MCF 10A (cell line): Measurements from ENCODE around the gene TRIM71. TPM values are rescaled to one million over a fixed set of nuclear protein-coding genes. Genes with fewer than 3 reads are reported as not detected.

Source experiments
- BruUV-seq: library from RNA; stranded (reverse); fragments of 400-500 nt; replicated peaks from 2 replicates; lab custom pipeline; 2021; lab: Mats Ljungman, UMichigan
- CTCF ChIA-PET: fragments of 300-600 bp; sonication (Branson Sonifier 250); formaldehyde crosslinking; extraction: SDS; loops from one replicate; lab custom pipeline; 2021; ENCODE audit warnings: antibody characterized with exemption, inconsistent platforms; lab: Yijun Ruan, JAX
- POLR2A ChIA-PET: fragments of 300-600, 350-650 bp; sonication (Branson Sonifier 250); formaldehyde crosslinking; extraction: SDS; loops from one replicate; lab custom pipeline; 2020; ENCODE audit warnings: antibody characterized with exemption, inconsistent platforms; lab: Yijun Ruan, JAX
- DNase-seq: peaks from one replicate; pipeline ENCODE4 v3.0.0-alpha.2; 2018; ENCODE audit not compliant: unreplicated experiment
- H3K27ac Mint-ChIP-seq: one replicate; pipeline ENCODE4 v1.8.0; 2022; ENCODE audit warnings: mild to moderate bottlenecking, low read depth, mixed read lengths; ENCODE audit not compliant: unreplicated experiment
- H3K27me3 Mint-ChIP-seq: one replicate; pipeline ENCODE4 v1.8.0; 2022; ENCODE audit warnings: mixed read lengths; ENCODE audit not compliant: insufficient read depth, unreplicated experiment
- H3K36me3 Mint-ChIP-seq: one replicate; pipeline ENCODE4 v1.8.0; 2022; ENCODE audit warnings: mild to moderate bottlenecking, moderate library complexity, mixed read lengths; ENCODE audit not compliant: insufficient read depth, unreplicated experiment
- H3K4me1 Mint-ChIP-seq: one replicate; pipeline ENCODE4 v1.8.0; 2022; ENCODE audit warnings: mixed read lengths; ENCODE audit not compliant: insufficient read depth, unreplicated experiment
- H3K4me3 Mint-ChIP-seq: one replicate; pipeline ENCODE4 v1.8.0; 2022; ENCODE audit warnings: mild to moderate bottlenecking, moderate library complexity, mixed read lengths; ENCODE audit not compliant: unreplicated experiment
- H3K9me3 Mint-ChIP-seq: one replicate; pipeline ENCODE4 v1.8.0; 2022; ENCODE audit warnings: mixed read lengths; ENCODE audit not compliant: unreplicated experiment
- intact Hi-C: fragments of 100-400 bp; cut with micrococcal nuclease; formaldehyde crosslinking; loops from 2 replicates; pipeline ENCODE4 v1.14.1; 2022
- total RNA-seq: library from RNA; stranded (reverse); gene quantifications from 2 replicates; pipeline ENCODE4 v1.2.3, GENCODE V29; 2022
- TF ChIP-seq, protein P1 (sequence below): fragments of 200-600 bp; IDR thresholded peaks from one replicate; pipeline ENCODE4 v1.8.0; 2022; ENCODE audit warnings: antibody characterized with exemption, mild to moderate bottlenecking; ENCODE audit not compliant: unreplicated experiment

Gene TRIM71
- total RNA-seq, 1 experiment from 2014 or later, result 0.05 TPM

DNA sequence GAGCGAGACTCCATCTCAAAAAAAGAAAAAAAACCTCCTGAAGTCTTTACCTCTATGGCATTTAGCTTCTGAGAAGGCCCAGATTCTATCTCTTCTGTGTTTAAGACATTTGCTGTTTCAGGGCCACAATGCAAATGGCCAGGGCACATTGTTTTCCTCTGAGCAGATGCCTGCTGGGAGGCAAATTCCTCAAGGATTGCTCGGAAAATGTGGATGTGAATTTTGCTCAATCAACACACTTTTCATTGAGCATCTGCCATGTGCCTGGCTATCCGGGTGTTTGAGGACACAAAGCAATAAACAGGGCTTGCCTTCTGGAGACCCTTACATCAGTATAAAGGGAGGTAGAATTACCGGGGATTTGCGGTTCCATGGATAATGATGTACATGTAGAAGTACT, 20.0 kb downstream of the TRIM71 start:
- POLR2A ChIA-PET, result interaction anchor here (0.8 kb wide), 1 partner anchor 12 kb away, joined by 3 read pairs; no protein-coding TSS in a partner anchor
- intact Hi-C loops, result no loop called here
- Mint-ChIP-seq H3K9me3 (no peaks in the 10 kb centered on the region), H3K4me1 (peaks cover 6% of the 10 kb centered on the region), H3K36me3 (no peaks in the 10 kb centered on the region), H3K4me3 (no peak overlapping the region), H3K27me3 (peaks cover 29% of the 10 kb centered on the region), H3K27ac (no peak overlapping the region)
- DNase-seq, result no peak
- TF ChIP-seq, protein P1, sequence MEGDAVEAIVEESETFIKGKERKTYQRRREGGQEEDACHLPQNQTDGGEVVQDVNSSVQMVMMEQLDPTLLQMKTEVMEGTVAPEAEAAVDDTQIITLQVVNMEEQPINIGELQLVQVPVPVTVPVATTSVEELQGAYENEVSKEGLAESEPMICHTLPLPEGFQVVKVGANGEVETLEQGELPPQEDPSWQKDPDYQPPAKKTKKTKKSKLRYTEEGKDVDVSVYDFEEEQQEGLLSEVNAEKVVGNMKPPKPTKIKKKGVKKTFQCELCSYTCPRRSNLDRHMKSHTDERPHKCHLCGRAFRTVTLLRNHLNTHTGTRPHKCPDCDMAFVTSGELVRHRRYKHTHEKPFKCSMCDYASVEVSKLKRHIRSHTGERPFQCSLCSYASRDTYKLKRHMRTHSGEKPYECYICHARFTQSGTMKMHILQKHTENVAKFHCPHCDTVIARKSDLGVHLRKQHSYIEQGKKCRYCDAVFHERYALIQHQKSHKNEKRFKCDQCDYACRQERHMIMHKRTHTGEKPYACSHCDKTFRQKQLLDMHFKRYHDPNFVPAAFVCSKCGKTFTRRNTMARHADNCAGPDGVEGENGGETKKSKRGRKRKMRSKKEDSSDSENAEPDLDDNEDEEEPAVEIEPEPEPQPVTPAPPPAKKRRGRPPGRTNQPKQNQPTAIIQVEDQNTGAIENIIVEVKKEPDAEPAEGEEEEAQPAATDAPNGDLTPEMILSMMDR, result no peak
- BruUV-seq, result no TSS peak
- CTCF ChIA-PET, result no interaction called here

DNA sequence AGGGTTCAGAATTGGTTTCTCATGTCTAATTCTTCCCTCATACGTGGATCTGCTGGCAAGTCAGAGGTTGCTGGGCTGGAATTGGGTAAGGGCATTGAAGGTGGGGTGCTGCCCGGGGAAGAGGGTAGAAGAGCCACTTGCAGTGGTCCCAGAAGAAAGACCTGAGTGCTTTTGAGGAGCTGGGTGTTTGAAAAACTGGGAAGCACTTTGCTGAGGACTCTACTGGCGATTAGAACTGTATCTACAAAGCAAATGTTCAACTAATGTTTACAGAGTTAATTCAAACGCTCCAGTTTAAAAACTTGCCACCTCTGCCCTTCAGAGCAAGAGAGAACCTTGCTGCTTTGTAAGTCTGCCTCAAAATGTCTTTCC, 21.9 kb downstream of the TRIM71 start:
- Mint-ChIP-seq H3K9me3 (no peaks in the 10 kb centered on the region), H3K27me3 (peaks cover 20% of the 10 kb centered on the region), H3K36me3 (no peaks in the 10 kb centered on the region), H3K4me3 (no peak overlapping the region), H3K4me1 (peaks cover 6% of the 10 kb centered on the region), H3K27ac (no peak overlapping the region)
- intact Hi-C loops, result no loop called here
- TF ChIP-seq, protein P1, result no peak
- ChIA-PET POLR2A (no interaction called here), CTCF (interaction anchor here (1.1 to 1.2 kb wide), 2 partner anchors 59 to 234 kb away, joined by 3 read pairs; no protein-coding TSS in a partner anchor)
- DNase-seq, result no peak
- no TSS peak for BruUV-seq

DNA sequence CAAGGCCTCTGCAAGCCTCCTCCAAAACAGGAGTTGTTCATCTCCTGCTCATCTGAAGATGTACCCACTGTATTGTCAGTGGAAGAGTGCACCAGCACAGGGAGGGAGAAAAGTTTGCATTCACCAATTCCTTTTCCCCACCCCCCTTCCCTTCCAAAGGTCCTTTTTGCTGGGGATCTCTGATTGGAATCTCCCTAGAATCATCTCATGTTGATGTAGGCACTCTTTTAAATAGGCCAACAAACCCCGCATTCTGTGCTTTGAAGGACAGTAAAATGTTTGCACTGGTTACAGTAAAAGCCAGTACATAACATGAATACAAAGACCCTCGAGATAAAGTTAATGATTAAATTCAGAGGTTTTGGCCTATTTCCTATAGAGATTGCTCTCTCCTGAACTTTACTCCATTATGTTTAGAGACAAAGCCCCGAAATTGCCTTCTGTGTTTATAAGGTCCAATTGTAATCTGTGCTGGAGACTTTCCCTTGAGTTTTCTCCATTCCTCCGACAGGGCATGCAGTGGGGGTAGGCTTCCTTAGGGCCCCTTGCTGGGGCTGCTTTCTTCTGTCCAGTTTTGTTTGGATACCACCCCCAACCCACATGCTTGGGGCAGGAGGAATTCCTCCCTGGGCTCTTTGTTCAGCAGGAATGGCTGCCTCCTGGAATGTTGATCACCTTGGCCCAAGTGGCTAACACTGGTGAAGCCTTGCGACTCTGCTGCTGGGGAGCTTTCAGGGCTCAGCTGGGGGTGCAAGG, 22.5 kb downstream of the TRIM71 start:
- no peak overlapping the region for H3K27ac Mint-ChIP-seq
- intact Hi-C loops, result no loop called here
- TF ChIP-seq, protein P1, result no peak
- peaks cover 14% of the 10 kb centered on the region for H3K27me3 Mint-ChIP-seq
- POLR2A ChIA-PET, result no interaction called here
- no TSS peak for BruUV-seq
- peaks cover 6% of the 10 kb centered on the region for H3K4me1 Mint-ChIP-seq
- CTCF ChIA-PET, result interaction anchor here (0.6 to 1.1 kb wide), 2 partner anchors 13 to 234 kb away, joined by 3 to 4 read pairs; no protein-coding TSS in a partner anchor
- H3K36me3 Mint-ChIP-seq, result no peaks in the 10 kb centered on the region
- H3K4me3 Mint-ChIP-seq, result no peak overlapping the region
- DNase-seq, result no peak
- no peaks in the 10 kb centered on the region for H3K9me3 Mint-ChIP-seq

DNA sequence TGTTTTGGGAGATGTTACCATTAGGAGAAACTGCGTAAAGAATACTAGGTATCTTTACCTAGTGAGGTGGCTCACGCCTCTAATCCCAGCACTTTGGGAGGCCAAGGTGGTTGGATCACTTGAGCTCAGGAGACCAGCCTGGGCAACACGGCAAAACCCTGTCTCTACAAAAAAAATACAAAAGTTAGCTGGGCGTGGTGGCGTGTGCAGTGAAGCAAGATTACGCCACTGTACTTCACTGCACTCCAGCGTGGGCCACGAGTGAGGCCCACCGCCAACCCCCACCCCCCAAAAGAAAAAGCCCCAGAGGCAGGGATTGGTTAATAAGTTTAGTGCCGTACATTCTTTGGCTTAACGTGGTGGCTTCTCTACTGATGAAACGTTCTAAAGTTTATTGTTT, 23.5 kb downstream of the TRIM71 start:
- POLR2A ChIA-PET, result no interaction called here
- H3K4me3 Mint-ChIP-seq, result no peak overlapping the region
- peaks cover 6% of the 10 kb centered on the region for H3K4me1 Mint-ChIP-seq
- BruUV-seq, result no TSS peak
- peaks cover 3% of the 10 kb centered on the region for H3K27me3 Mint-ChIP-seq
- no peak overlapping the region for H3K27ac Mint-ChIP-seq
- no peaks in the 10 kb centered on the region for H3K9me3 Mint-ChIP-seq
- TF ChIP-seq, protein P1, result no peak
- H3K36me3 Mint-ChIP-seq, result no peaks in the 10 kb centered on the region
- intact Hi-C loops, result no loop called here
- no peak for DNase-seq
- CTCF ChIA-PET, result interaction anchor here (0.6 to 1.3 kb wide), 2 partner anchors 32 to 233 kb away, joined by 3 read pairs; no protein-coding TSS in a partner anchor
